ENCODE data around the gene RNF41. TPM values are rescaled to one million over a fixed set of nuclear protein-coding genes. Genes with fewer than 3 reads are reported as not detected.
"Not testable (repeated sequence)": the region's sequence is repeated elsewhere in the genome, so short reads cannot be mapped to it uniquely, and the experiment has no call there.

Gene RNF41
- total and polyA plus RNA-seq, 2 experiments from 2014 or later: 39.4 to 125 TPM

DNA sequence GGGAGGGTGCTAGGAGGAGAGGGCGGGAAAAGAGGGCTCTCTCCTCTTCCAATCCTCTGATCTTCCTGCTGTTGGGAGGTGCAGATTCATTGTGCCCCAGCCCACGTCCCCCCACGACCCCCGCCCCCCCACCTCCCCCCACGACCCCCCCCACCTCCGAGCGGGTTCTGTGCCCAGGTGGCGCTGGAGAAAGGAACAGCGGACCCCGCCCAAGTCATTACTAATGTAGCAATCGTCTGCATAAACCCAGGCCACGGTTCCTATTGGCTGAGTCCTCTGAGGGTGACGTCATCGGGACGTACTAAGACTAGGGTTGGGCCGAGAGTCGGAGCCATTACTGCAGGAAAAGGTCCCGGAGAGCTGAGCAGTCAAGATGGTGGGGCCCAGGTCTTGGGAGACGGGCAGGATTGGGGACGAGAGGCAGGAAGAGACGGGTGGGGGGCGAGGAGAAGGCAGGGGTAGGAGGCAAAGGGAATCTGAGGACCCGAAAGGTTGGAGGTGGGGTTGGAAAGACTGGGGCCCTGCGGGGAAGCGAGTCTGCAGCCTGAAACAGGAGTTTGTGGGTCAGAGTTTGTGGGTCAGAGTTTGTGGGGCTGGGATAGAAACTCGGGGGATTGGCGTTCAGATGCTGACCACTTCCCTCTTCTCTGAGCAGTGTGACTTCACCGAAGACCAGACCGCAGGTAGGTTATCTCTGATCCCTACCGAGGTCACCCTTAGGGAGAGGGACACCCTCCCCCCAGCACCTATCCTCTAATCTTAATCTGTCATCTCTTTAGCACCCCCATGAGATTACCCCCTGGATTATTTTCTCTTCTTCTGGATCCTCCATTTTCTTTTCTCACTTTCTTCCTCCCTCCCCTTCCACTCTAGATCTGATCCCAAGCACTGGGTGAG is 63.4 kb downstream of the RNF41 start, which contains the start of gene MYL6:
TSS of gene MYL6 (plus strand) at position 331 of the 897 bp plus-strand sequence. CDS start at position 374, 43 bp downstream.
- 0 out of 2 replicates have a peak, but pooled peaks cover 9% of the 10 kb centered on the region for H4K20me1 ChIP-seq (ENCODE audit: insufficient read depth)

DNA sequence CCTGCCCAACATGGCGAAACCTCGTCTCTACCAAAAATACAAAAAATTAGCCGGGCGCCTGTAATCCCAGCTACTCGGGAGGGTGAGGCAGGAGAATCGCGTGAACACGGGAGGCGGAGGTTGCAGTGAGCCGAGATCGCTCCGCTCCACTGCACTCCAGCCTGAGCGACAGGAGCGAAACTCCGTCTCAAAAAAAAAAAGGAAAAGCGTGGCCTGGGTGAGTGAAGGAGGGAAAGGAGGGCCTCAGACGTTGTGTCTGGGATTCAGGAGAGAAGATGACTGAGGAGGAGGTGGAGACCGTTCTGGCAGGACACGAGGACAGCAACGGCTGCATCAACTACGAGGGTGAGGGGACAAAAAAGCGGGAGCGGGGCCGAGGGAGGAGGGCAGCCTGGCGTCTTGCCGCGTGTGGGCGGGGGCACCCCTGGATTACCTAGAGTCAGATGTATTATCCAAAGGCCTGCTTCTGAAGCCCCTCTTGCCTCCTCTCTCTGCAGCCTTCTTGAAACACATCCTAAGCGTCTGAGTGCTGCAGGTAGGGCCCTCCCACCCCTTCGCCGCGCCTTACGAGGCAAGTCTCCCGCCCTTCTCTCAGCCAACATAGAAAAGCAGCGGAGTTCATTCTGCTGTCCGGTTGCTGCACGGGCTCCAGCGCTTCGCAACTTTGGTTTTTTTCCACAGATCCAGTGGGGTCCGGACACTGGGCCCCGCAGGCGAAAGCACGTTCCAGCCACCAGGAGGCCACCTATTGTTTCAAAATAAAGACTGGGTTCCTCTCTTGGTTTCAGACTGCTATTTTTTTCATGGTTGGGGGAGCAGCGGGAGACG is 64.3 kb downstream of the RNF41 start:
- H3F3A ChIP-seq (ENCODE audit: insufficient read depth): peaks cover 49% of the 10 kb centered on the region
- no peaks in the 10 kb centered on the region for H3K27me3 ChIP-seq (replicated peaks; ENCODE audit: insufficient read depth)
- peaks cover 10% of the 10 kb centered on the region for H3K36me3 ChIP-seq (ENCODE audit: low read depth)
- no peaks in the 10 kb centered on the region for H3K9me3 ChIP-seq (ENCODE audit: low read depth)
- H3K4me3 ChIP-seq: peak overlapping the region; percentile 72
- peak; percentile 89 for DNase-seq
- WGBS, 2 experiments (ENCODE audit: low coverage in 1 of 2, low lambda C conversion rate in 2 of 2, missing lambda C conversion rate in 2 of 2): 3 to 5% methylated on average over 45 of the region's 45 CpGs
- H2AFZ ChIP-seq: peak overlapping the region; percentile 78
- no peaks in the 10 kb centered on the region for H3K9me2 ChIP-seq (ENCODE audit: insufficient read depth)
- peak overlapping the region; percentile 70 for H3K9ac ChIP-seq
- peaks cover 57% of the 10 kb centered on the region for H3K79me2 ChIP-seq (ENCODE audit: insufficient read depth)
- H3K4me2 ChIP-seq (ENCODE audit: unreplicated experiment): peak overlapping the region; percentile 81
- TF ChIP-seq EZH2 (IDR thresholded peaks at IDR 0.05; ENCODE audit: insufficient read depth, poor library complexity, severe bottlenecking): no peak
- TF ChIP-seq EZH2phosphoT487 (IDR thresholded peaks at IDR 0.05; ENCODE audit: insufficient read depth, low read depth): no peak
- H3K27ac ChIP-seq: peak overlapping the region; percentile 69
- 0 out of 2 replicates have a peak, but pooled peaks cover 9% of the 10 kb centered on the region for H4K20me1 ChIP-seq (ENCODE audit: insufficient read depth)
- peaks cover 20% of the 10 kb centered on the region for H3K4me1 ChIP-seq (ENCODE audit: insufficient read depth)
- in situ Hi-C loops (cut with MboI): no loop called here

More for the DNA sequence above, 63.4 kb downstream of the RNF41 start, which contains the start of gene MYL6:
- H3K4me3 ChIP-seq: peak within 1 kb of the TSS; percentile 85
- H3K4me2 ChIP-seq (ENCODE audit: unreplicated experiment): peak within 1 kb of the TSS; percentile 99
- TF ChIP-seq EZH2phosphoT487 (IDR thresholded peaks at IDR 0.05; ENCODE audit: insufficient read depth, low read depth) (no peak), EZH2 (IDR thresholded peaks at IDR 0.05; ENCODE audit: insufficient read depth, poor library complexity, severe bottlenecking) (no peak)
- no peaks in the 10 kb centered on the region for H3K27me3 ChIP-seq (replicated peaks; ENCODE audit: insufficient read depth)
- in situ Hi-C loops (cut with MboI): no loop called here
- peaks cover 14% of the 10 kb centered on the region for H3K4me1 ChIP-seq (ENCODE audit: insufficient read depth)
- peak within 1 kb of the TSS; percentile 78 for H2AFZ ChIP-seq
- peaks cover 50% of the 10 kb centered on the region for H3K79me2 ChIP-seq (ENCODE audit: insufficient read depth)
- no peaks in the 10 kb centered on the region for H3K9me2 ChIP-seq (ENCODE audit: insufficient read depth)
- no peaks in the 10 kb centered on the region for H3K9me3 ChIP-seq (ENCODE audit: low read depth)
- H3K9ac ChIP-seq: peak within 1 kb of the TSS; percentile 97
- peak; percentile 100 for DNase-seq
- H3K27ac ChIP-seq: peak within 1 kb of the TSS; percentile 89
- H3K36me3 ChIP-seq (ENCODE audit: low read depth): peaks cover 19% of the 10 kb centered on the region
- WGBS, 2 experiments (ENCODE audit: low coverage in 1 of 2, low lambda C conversion rate in 2 of 2, missing lambda C conversion rate in 2 of 2): 1% methylated on average over 24 to 30 of the region's 30 CpGs
- H3F3A ChIP-seq (ENCODE audit: insufficient read depth): peaks cover 57% of the 10 kb centered on the region

DNA sequence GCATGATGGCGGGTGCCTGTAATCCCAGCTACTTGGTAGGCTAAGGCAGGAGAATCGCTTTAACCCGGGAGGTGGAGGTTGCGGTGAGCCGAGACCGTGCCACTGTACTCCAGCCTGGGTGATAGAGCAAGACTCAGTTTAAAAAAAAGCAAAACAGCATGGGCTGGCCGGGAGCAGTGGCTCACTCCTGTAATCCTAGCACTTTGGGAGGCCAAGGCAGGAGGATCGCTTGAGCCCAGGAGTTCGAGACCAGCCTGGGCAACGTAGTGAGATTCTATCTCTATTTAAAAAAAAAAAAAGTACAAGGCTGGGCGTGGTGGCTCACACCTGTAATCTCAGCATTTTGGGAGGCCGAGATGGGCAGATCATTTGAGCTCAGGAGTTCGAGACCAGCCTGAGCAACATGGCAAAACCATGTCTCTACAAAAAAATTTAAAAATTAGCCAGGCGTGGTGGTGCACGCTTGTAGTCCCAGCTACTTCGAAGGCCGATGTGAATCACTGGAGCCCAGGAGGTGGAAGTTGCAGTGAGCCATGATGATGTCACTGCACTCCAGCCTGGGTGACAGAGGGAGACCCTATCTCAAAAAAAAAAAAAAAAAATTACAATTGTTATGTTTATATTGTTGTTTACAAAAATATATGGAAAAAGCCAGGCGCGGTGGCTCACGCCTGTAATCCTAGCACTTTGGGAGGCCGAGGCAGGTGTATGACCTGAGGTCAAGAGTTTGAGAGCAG is 65.1 kb downstream of the RNF41 start:
- peak; percentile 56 for DNase-seq
- H3K9me2 ChIP-seq (ENCODE audit: insufficient read depth); H4K20me1 ChIP-seq (ENCODE audit: insufficient read depth); in situ Hi-C loops (cut with MboI); H3K36me3 ChIP-seq (ENCODE audit: low read depth); H3K27me3 ChIP-seq (replicated peaks; ENCODE audit: insufficient read depth); H3K9me3 ChIP-seq (ENCODE audit: low read depth): not testable (repeated sequence)
- Histone ChIP-seq H3F3A (ENCODE audit: insufficient read depth) (peaks cover 47% of the 10 kb centered on the region), H3K9ac (peak overlapping the region; percentile 70), H3K4me2 (ENCODE audit: unreplicated experiment) (peak overlapping the region; percentile 81), H3K4me3 (peak overlapping the region; percentile 72), H3K27ac (peak overlapping the region; percentile 69), H3K79me2 (ENCODE audit: insufficient read depth) (peaks cover 55% of the 10 kb centered on the region), H2AFZ (peak overlapping the region; percentile 78), H3K4me1 (ENCODE audit: insufficient read depth) (peaks cover 20% of the 10 kb centered on the region)
- 77 to 80% methylated on average over 21 of the region's 21 CpGs for WGBS, 2 experiments (ENCODE audit: low coverage in 1 of 2, low lambda C conversion rate in 2 of 2, missing lambda C conversion rate in 2 of 2)

Measured in GM23248 (cell line).